GM18861 (cell line): ENCODE measurements around the gene INPP1.
"Not testable (repeated sequence)": the region's sequence is repeated elsewhere in the genome, so short reads cannot be mapped to it uniquely, and the experiment has no call there.

Experiments used
- ATAC-seq: cut with Tn5 transposase; IDR thresholded peaks from one replicate; pipeline ENCODE4 v1.9.1; 2021; ENCODE audit not compliant: unreplicated experiment

The INPP1 gene

DNA sequence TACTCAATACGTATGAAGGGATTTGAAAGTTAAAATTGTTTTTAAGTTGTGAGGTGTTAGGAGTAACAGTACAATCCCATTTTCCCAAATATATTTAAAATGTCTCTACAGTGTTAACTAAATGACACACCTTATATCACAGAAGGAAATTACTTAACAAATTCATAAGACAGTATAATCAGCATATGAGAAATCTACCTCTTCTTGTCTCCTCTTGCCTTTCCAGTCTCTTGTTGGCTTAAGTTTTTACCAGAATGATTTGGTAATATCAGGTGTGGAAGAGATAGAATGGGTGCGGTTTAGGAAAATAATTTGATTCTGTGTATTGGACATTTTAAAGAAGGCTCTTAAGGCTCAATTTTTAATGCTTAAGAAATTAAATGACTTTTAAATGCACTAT is 9.5 kb upstream of the INPP1 start:
- no peak for ATAC-seq

DNA sequence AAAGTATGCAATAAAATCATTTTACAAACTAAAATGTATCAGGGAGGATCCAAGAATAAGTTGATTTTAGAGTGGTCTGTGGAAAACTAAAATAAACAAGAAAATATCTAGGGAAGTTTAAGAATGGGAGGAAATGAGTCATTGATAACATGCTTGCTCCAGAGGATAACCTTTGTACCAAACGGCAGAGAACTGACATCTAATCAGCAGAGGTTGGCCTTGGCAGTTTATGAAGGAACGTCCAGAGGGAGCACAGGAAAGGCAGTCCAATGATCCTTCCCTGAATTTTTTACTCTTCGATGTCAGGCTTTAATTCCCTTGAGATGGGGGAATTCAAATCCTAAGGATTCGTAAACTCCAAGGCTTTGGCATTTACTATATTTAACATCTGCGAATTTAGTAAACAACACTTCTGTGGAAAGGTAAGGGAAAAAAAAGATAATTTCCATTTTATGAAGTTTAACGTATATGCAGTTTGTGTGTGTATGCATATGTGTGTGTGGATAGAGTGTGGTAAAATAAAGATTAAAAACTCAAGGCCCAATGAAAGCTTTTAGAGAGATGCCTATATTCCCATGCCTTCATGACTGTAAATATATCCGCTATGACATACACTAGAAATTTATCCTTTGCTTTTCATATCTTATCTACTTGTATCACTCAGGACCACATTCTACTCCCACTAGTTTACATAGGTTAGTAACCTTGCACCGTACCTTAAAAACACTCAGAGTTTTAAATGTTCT is 8.7 kb upstream of the INPP1 start:
- no peak for ATAC-seq

DNA sequence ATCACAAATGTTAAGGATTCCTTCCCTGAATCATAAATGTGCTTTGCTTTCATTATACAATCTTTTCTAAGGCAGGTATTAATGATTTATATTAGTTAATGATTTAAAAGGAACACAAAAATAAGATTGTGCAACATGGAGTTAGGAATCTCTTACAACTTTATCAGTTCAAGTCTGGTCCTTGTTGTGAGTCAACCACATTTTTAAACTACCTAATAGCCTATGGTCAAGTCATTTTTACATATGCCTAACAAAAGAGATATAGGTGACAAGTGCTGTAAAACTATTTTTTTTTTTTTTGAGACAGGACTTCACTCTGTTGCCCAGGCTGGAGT is 8.2 kb upstream of the INPP1 start:
- no peak for ATAC-seq

DNA sequence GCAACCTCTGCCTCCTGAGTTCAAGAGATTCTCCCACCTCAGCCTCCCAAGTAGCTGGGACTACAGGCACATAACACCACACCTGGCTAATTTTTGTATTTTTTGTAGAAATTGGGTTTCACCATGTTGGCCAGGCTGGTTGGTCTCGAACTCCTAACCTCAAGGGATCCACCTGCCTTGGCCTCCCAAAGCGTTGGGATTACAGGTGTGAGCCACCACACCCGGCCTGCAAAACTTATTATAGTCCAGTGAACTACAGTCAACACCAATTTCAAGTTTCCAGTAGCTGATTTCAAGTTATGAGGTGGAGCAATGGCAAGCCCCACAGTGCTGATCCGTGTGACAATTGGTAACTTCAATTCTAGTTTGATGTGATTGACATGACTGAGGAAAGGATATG is 7.8 kb upstream of the INPP1 start:
- not testable (repeated sequence) for ATAC-seq

DNA sequence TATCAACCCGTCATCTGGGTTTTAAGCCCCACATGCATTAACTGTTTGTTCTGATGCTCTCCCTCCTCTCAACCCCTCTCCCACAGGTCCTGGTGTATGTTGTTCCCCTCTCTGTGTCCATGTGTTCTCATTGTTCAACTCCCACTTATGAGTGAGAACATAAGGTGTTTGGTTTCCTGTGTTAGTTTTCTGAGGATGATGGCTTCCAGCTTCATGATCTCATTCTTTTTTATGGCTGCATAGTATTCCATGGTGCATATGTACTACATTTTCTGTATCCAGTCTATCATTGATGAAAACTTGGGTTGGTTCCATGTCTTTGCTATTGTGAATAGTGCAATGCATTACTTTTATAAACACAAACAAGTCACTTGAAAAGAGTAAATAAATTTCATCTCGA is 7.0 kb upstream of the INPP1 start:
- ATAC-seq: no peak

DNA sequence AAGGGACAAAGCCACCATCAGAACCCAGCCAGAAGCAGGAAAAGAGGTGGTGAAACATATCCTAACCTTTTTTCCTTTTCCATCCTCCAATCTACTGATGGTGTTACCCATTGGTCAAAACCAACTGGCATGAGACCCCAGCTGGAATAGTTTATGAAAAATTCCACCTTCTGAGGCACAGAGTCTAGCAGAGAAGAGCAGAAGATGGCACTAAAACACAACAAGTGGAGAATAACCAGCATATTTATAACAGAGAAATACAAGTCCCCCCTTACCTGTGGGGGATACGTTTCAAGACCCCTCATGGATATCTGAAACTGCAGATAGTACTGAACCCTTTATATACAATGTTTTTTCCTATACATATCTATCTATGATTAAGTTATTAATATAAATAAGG is 4.9 kb upstream of the INPP1 start:
- ATAC-seq: no peak

DNA sequence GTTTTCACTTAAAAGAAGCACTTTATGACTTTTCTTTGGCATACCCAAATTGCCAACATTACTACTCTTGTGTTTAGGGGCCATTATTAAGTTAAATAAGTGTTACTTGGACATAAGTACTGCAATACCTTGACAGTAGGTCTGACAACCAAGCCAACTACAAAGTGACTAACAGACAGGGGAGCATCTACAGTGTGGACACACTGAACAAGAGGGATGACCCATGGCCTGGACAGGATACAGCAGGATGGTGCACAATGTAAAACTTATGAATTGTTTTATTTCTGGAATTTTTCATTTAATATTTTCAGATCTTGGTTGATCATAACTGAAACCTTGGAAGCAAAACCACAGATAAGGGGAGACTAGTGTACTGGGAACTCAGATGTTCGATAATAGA is 4.0 kb upstream of the INPP1 start:
- no peak for ATAC-seq

DNA sequence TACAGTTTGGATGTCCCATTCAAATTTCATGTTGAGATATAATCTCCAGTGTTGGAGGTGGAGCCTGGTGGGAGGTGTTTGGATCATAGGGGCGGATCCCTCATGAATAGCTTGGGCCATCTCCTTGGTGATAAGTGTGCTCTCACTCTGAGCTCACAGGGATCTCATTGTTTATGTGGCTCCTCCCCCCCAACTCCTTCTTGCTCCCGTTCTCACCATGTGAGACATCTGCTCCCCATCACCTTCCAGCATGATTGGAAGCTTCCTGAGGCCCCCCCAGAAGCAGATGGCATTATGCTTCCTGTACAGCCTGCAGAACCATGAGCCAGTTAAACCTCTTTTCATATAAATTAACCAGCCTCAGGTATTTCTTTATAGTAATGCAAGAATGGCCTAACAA is 3.0 kb upstream of the INPP1 start:
- ATAC-seq: no peak

DNA sequence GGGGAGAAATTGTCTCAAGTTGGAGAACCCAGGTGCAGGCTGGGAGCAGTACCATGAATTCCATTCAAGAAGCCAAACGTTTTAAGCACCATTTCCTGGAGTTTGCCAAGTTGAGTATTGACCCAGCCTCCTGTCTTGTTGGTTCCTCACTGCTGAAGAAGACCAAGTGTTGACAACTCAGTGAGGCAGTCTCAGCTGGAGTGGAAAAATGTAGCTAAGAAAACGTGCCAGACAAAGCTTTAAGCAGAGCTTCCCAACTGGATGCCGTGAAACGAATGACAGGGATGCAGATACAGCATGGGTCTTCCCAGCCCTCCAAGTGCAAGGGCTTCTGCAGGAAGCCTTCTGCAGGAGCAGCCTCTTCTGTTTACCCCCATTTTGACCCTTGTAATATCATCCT is 778 bp upstream of the INPP1 start:
- ATAC-seq: no peak

DNA sequence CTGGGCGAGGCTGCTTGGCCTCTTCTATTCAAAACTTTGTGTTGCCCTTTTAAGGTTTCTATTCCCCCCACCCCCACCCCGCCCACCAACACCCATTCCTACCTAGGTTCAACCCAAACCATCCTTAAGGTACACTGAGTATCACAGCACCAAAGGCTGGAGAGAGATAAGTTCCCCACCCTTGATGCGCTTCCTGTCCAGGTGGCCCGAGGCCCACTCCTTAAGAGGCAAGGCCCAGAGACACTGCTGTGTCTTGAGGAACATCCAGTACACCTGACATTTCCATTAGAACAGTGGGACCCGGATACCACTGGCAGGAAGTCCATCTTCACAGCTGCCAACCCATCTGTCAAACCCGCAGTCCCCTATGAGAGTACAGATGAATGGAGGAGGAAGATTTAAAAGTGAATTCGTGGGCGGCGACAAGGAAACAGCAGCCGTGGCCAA is 277 bp upstream of the INPP1 start:
- peak; percentile 36 for ATAC-seq

DNA sequence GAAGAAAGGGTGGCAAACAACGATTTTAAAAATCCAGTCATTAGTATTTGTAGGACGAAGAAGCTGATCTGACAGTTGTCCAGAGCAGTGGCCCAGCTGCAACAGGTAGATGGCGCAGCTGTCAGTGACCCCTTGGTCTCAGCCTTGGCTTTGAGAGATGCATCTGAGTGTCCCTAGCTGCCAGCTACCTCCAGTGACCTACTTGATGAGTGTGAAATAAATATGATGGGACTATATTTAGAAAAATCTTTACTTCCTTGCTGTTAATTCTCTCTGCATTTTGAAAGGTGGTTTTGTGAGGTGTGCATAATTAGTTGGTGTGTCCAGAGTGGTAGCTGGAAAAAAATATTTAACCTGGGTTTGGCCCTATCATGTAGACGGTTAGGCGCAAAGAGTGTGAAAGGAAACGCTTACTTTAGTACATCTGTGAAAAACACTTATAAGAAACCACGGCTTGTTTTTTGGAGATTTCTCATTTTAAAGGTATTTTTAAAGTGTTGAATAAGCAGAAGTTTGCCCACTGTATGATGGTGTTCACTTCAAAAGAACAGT is 963 bp downstream of the INPP1 start:
- ATAC-seq: peak; percentile 64

DNA sequence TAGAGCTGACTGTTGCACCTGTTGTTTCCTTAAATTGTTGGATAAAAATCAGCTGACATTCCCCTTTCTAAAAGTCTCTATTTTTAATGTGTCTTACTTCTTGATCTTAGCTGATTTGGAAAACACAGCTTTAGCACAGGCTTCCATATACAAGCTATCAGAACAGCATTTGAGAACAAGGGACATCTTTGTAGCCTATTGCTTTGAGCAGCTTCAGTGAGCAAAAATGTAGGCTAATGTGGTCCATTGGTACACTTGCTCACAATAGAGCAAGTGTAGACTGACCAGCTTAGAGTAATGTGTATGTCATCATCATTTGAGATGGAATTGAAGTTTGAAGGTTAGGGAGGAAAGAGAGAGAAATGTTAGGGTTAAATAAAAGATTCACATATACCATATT is 7.0 kb downstream of the INPP1 start:
- ATAC-seq: no peak

DNA sequence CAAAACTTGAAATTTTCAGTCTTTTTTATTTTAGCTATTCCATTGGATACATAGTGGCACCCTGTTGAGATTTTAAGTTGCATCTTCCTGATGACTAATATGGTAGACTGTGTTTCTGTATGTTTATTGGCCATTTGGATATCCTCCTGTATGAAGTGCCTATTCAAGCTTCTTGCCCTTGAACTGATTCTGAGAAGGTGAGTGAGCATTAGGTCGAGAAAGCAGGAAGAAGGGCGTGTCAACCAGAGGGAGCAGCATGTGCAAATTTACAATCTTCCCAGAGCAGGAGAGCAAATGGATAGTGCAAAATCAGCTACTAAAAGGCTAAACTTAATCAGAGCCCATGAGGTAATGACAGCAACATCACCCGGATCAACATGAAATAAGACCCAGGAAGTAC is 8.6 kb downstream of the INPP1 start:
- no peak for ATAC-seq

DNA sequence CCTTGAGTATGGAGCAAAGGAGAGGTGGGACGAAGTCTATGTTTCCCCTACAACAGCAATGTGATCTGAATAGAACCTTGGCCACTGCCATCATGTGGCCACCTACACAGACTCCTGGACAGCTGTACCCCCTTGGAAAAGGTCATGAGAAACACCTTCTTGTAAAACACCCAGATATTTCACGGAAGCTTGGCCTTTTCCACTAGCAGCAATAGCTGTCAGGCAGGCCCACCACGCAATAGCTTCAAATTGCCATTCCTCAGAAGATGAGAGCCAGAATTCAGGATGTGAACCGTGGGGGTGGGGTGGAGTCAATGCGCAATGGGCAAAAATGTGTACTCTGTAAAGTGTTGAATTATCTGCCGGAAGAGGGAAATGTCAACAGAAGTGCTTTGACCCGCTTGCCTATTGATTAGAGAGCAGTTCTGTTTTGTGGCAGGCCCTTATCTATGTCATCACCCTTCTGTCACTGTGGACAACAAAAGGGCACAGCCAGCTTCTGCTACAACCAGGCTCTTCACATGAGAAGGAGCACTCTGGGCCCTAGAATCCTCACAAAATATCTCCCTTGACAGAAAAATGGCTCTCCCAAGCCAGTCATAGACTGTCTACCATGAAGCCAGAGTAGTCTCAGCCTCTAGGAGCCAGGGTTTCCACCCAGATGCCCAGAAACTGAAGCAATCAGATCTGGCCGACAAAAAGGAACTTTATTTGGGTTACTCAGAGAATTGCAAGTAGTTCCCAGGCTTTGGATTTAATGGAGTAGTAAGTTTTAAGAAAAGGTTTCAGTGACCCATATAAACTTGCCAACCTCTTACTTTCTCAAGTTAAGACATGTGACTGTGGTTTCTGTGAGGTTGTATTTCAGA is 9.5 kb downstream of the INPP1 start:
- ATAC-seq: no peak

DNA sequence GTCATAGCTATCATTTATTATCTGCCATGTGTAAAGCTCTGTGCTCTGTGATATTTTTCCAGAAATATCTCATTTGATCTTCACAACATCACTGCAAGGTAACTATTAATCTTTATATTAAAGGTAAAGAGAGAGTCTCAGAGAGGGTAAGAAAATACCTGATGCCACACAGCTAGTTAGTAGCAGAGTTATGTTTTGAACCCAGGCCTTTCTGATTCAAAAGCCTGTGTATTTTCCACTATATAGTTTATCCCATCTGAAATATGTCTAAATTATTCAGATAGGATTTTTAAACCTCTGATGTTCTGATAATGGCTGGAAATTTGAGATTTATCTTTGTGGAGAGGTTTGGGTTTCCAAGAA is 10.1 kb downstream of the INPP1 start:
- ATAC-seq: no peak

DNA sequence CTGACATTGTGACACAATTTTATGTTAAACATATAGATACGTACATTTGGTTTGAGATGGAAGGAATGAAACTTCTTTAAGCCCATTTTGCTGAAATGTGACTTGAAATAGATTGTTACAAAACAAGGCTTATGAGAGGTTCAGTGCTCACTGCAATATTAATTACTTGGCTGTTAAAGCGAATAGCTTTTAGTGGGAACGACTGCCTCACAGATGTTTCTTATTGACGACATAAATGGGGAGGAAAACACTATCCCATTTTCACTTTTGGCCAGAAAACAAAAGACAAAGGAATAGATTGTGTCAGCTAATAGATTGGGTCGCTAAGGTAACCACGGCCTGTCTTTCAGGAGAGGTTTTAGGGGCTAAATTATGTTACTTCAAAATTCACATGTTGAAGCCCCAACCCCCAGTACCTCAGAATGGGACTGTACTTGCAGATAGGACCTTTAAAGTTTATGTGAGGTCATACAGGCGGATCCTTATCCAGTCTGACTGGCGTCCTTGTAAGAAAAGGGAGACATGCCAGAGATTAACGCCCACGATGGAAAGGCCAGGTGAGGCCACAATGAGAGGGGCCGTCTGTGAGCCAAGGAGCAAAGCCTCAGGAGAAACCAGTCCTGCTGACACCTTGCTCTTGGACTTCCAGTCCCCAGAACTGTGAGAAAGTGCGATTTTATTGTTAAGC is 10.8 kb downstream of the INPP1 start:
- ATAC-seq: no peak

DNA sequence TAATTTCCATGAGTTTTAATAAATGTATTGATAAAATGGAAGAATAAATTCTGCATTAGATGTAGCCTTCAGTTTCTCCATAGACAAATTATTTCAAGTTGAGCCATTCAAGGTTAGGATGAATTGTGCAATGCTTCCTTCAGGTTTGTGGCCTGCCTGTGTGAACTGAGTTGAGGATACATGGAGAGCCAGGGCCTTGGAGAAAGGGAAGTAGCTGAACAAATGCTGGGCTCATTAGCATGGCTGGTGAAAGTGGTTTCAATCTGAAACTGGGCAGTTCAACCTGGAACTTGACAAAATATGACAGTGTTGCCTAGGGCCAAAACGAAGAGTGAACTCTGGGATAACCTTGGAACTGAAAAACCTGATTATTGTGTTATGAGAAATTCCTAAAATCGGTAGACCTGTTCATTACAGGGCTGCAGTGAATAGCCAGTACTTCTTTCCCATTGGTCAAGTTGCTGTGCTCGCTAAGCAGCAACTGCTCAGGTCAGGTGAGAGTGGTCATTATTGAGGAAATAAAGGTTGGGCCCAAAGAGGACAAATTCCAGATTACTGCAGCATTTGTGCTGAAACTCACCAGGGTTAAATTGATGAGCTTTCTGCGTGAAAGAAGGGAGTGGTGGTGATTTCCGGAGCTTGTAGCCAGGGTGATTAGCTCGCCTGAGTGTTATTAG is 12.7 kb downstream of the INPP1 start:
- no peak for ATAC-seq

DNA sequence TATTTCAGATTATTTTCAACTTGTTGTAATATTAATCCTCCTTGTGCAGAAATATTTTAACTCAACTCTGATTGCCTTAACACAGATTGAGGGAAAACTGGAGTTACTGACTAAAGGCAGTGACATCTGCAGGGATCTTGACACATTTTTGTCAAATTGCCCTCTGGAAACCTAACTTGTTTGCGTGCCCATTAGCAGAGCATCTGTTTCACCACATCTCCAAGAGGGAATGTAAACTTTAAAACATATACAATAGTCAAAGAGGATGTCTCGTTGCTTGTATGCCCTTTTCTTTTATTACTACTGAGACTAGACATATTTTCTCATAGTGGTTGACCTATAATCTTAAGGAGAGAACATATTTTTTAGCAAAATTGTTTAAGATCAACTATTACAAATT is 14.2 kb downstream of the INPP1 start:
- no peak for ATAC-seq

DNA sequence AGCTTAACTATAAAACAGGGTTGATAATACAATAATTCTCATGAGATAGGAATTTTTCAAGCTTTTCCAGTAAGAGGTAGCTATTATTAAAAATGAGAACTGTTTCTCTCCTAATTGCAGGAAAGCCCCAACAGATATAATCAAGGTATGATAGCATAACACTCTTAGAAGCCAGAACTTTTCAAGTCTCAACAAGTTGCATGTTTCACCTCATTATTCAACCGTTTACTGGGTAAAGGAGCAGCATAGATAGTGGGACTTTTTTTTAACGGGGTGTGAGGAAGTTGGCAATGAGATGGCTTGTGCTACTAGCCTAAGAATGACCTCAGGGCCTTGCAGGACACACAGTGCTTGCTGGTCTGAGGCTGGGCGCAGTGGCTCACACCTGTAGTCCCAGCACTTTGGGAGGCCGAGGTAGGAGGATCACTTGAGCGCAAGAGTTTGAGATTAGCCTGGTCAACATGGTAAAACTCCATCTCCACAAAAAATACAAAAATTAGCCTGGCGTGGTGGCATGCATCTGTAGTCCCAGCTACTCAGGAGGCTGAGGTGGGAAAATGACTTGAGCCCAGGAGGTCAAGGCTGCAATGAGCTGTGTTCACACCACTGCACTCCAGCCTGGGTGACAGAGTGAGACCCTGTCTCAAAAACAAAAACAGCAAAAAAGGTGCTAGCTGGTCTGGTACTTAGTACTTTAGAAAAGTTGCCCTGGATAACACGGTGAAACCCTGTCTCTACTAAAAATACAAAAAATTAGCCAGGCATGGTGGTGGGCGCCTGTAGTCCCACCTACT is 15.5 kb downstream of the INPP1 start:
- ATAC-seq: not testable (repeated sequence)

DNA sequence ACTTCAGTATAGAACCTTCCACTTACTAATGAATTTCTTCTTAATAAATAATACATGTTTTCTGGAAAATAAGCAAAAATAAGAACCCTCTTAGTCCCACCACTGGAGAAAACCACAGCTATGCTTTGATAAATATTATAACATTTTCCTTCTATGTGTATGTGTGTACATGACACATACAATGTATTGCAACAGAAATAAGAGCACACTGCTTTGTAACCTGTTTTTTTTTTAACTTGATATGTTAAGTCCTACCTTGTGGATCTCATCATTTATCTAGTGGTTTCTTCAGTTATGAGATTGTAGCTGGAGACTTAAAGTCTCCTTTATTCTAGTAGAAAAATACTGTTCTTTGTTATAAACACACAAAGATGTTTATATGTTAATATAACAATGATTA is 17.2 kb downstream of the INPP1 start:
- ATAC-seq: no peak
